HG03175 (cell line): ENCODE measurements around the gene CD28.

ENCODE experiments used
- ATAC-seq: cut with Tn5 transposase; IDR thresholded peaks from one replicate; pipeline ENCODE4 v1.9.1; 2021; ENCODE audit warnings: mild to moderate bottlenecking, moderate library complexity; ENCODE audit not compliant: unreplicated experiment

CD28 gene

GRCh38 chr2:203713381-203713780, 6.9 kb downstream of the CD28 start:
- no peak for ATAC-seq

GRCh38 chr2:203714112-203714511, 7.7 kb downstream of the CD28 start:
- no peak for ATAC-seq

- no peak for ATAC-seq
Observed at GRCh38 chr2:203715744-203716143, 9.3 kb downstream of the CD28 start.

- peak; percentile 93 for ATAC-seq
Observed at GRCh38 chr2:203718087-203718486, 11.6 kb downstream of the CD28 start.

GRCh38 chr2:203719456-203720410, 13.3 kb downstream of the CD28 start:
- ATAC-seq = no peak

GRCh38 chr2:203720915-203721672, 14.7 kb downstream of the CD28 start:
- no peak for ATAC-seq

GRCh38 chr2:203721781-203722300, 15.4 kb downstream of the CD28 start:
- no peak for ATAC-seq

- ATAC-seq = no peak
Observed at GRCh38 chr2:203722411-203722810, 16.0 kb downstream of the CD28 start.

- ATAC-seq = no peak
Observed at GRCh38 chr2:203728321-203728720, 21.9 kb downstream of the CD28 start.

GRCh38 chr2:203730076-203730729, 23.8 kb downstream of the CD28 start:
- ATAC-seq = no peak

GRCh38 chr2:203730883-203731282, 24.4 kb downstream of the CD28 start:
- ATAC-seq = no peak

- ATAC-seq = no peak
Observed at GRCh38 chr2:203732092-203732952, 25.9 kb downstream of the CD28 start.

- no peak for ATAC-seq
Observed at GRCh38 chr2:203732953-203733510, 26.6 kb downstream of the CD28 start.

- ATAC-seq = no peak
Observed at GRCh38 chr2:203733684-203734083, 27.2 kb downstream of the CD28 start.

- no peak for ATAC-seq
Observed at GRCh38 chr2:203734276-203734983, 28.0 kb downstream of the CD28 start.

GRCh38 chr2:203737360-203737759, 30.9 kb downstream of the CD28 start:
- ATAC-seq = no peak

GRCh38 chr2:203739351-203739750, 32.9 kb downstream of the CD28 start:
- no peak for ATAC-seq

- no peak for ATAC-seq
Observed at GRCh38 chr2:203740871-203741281, 34.4 kb downstream of the CD28 start.

GRCh38 chr2:203741566-203741965, 35.1 kb downstream of the CD28 start:
- ATAC-seq = no peak
